B cell (primary cell): ENCODE measurements around the gene CHMP5.

Source experiments
- CTCF ChIP-seq: fragments of 200-600 bp; IDR thresholded peaks from one replicate; pipeline ENCODE4 v1.8.0; 2022; ENCODE audit warnings: antibody characterized with exemption, mild to moderate bottlenecking
- EZH2 ChIP-seq: IDR thresholded peaks from 2 replicates; pipeline ENCODE4 v1.6.1; 2012; ENCODE audit warnings: borderline replicate concordance, low read depth, mild to moderate bottlenecking, moderate library complexity, low read length; ENCODE audit not compliant: insufficient read depth, poor library complexity, severe bottlenecking

GRCh38 chr9:33255014-33255413, 9.8 kb upstream of the CHMP5 start:
- no peak for TF ChIP-seq EZH2
- TF ChIP-seq CTCF, result no peak
